H9 (cell line): ENCODE measurements around the gene PSTPIP1. TPM values are rescaled to one million over a fixed set of nuclear protein-coding genes. Genes with fewer than 3 reads are reported as not detected.

Experiments used
- DNase-seq: peaks from one replicate; pipeline ENCODE4 v3.0.0-alpha.2; 2017
- H2AFZ ChIP-seq: one replicate; pipeline ENCODE4 v1.6.1; 2013; ENCODE audit warnings: mild to moderate bottlenecking, low read length, control low read depth, moderate library complexity
- H2AK5ac ChIP-seq: 2 replicates; pipeline ENCODE4 v1.6.1; 2013; ENCODE audit warnings: low read length, control low read depth, mixed read lengths; ENCODE audit not compliant: insufficient read length
- H2BK120ac ChIP-seq: one replicate; pipeline ENCODE4 v1.6.1; 2013; ENCODE audit warnings: low read depth, mild to moderate bottlenecking, low read length, control low read depth, inconsistent platforms; ENCODE audit not compliant: poor library complexity, severe bottlenecking
- H2BK12ac ChIP-seq: 2 replicates; pipeline ENCODE4 v1.6.1; 2013; ENCODE audit warnings: low read length, control low read depth, mixed read lengths, low read depth; ENCODE audit not compliant: insufficient read length
- H2BK15ac ChIP-seq: 2 replicates; pipeline ENCODE4 v1.6.1; 2013; ENCODE audit warnings: low read depth, low read length, control low read depth
- H2BK20ac ChIP-seq: one replicate; pipeline ENCODE4 v1.6.1; 2013; ENCODE audit warnings: low read depth, mild to moderate bottlenecking, low read length, control low read depth, inconsistent platforms; ENCODE audit not compliant: poor library complexity, severe bottlenecking
- H2BK5ac ChIP-seq: 2 replicates; pipeline ENCODE4 v1.6.1; 2013; ENCODE audit warnings: low read length, control low read depth, mixed read lengths; ENCODE audit not compliant: insufficient read length
- H3K14ac ChIP-seq: 2 replicates; pipeline ENCODE4 v1.6.1; 2013; ENCODE audit warnings: low read length, control low read depth; ENCODE audit not compliant: insufficient read depth
- H3K18ac ChIP-seq: 2 replicates; pipeline ENCODE4 v1.6.1; 2013; ENCODE audit warnings: low read depth, mild to moderate bottlenecking, mixed read lengths, low read length, control low read depth; ENCODE audit not compliant: insufficient read length
- H3K23ac ChIP-seq: 2 replicates; pipeline ENCODE4 v1.6.1; 2013; ENCODE audit warnings: low read length, control low read depth, mixed read lengths, low read depth; ENCODE audit not compliant: insufficient read length
- H3K23me2 ChIP-seq: 2 replicates; pipeline ENCODE4 v1.6.1; 2013; ENCODE audit warnings: low read depth, mild to moderate bottlenecking, mixed read lengths, low read length, control low read depth; ENCODE audit not compliant: insufficient read length, poor library complexity, severe bottlenecking
- H3K27ac ChIP-seq: 2 replicates; pipeline ENCODE4 v1.5.1; 2013; ENCODE audit warnings: low read length, control low read depth, mixed read lengths, low read depth; ENCODE audit not compliant: insufficient read length
- H3K27me3 ChIP-seq: 2 replicates; pipeline ENCODE4 v1.6.1; 2013; ENCODE audit warnings: low read length, control low read depth, inconsistent platforms; ENCODE audit not compliant: insufficient read depth
- H3K4ac ChIP-seq: 2 replicates; pipeline ENCODE4 v1.6.1; 2013; ENCODE audit warnings: low read depth, mild to moderate bottlenecking, control low read depth, inconsistent platforms, low read length, moderate library complexity
- H3K4me1 ChIP-seq: 2 replicates; pipeline ENCODE4 v1.6.1; 2013; ENCODE audit warnings: low read length, control low read depth, inconsistent platforms; ENCODE audit not compliant: insufficient read depth
- H3K4me2 ChIP-seq: 2 replicates; pipeline ENCODE4 v1.6.1; 2013; ENCODE audit warnings: low read length, control low read depth, mixed read lengths; ENCODE audit not compliant: insufficient read length, insufficient read depth
- H3K56ac ChIP-seq: 2 replicates; pipeline ENCODE4 v1.6.1; 2013; ENCODE audit warnings: low read depth, mild to moderate bottlenecking, mixed read lengths, low read length, control low read depth; ENCODE audit not compliant: insufficient read length
- H3K79me1 ChIP-seq: 2 replicates; pipeline ENCODE4 v1.6.1; 2013; ENCODE audit warnings: low read depth, mild to moderate bottlenecking, moderate library complexity, low read length, control low read depth, inconsistent platforms; ENCODE audit not compliant: insufficient read depth, poor library complexity, severe bottlenecking
- H3K79me2 ChIP-seq: 2 replicates; pipeline ENCODE4 v1.6.1; 2013; ENCODE audit warnings: low read length, control low read depth, inconsistent platforms; ENCODE audit not compliant: insufficient read depth
- H3K9ac ChIP-seq: 2 replicates; pipeline ENCODE4 v1.6.1; 2013; ENCODE audit warnings: low read length, control low read depth, mixed read lengths; ENCODE audit not compliant: insufficient read length; ENCODE audit errors: extremely low read depth
- H3K9me3 ChIP-seq: one replicate; pipeline ENCODE4 v1.6.1; 2013; ENCODE audit warnings: low read depth, low read length, inconsistent platforms; ENCODE audit not compliant: control insufficient read depth
- H3T11ph ChIP-seq: one replicate; pipeline ENCODE4 v1.6.1; 2013; ENCODE audit warnings: mild to moderate bottlenecking, low read length, control low read depth, inconsistent platforms
- H4K20me1 ChIP-seq: one replicate; pipeline ENCODE4 v1.6.1; 2013; ENCODE audit not compliant: control insufficient read depth, insufficient read length, insufficient read depth
- H4K5ac ChIP-seq: 2 replicates; pipeline ENCODE4 v1.6.1; 2013; ENCODE audit warnings: low read depth, mild to moderate bottlenecking, mixed read lengths, low read length, control low read depth; ENCODE audit not compliant: insufficient read length
- H4K8ac ChIP-seq: replicated peaks from 2 replicates; pipeline ENCODE4 v1.6.1; 2013; ENCODE audit warnings: low read length, control low read depth, mixed read lengths, low read depth; ENCODE audit not compliant: insufficient read length
- H4K91ac ChIP-seq: 2 replicates; pipeline ENCODE4 v1.6.1; 2013; ENCODE audit warnings: low read depth, mild to moderate bottlenecking, moderate library complexity, mixed read lengths, low read length, control low read depth; ENCODE audit not compliant: insufficient read length
- H3K27ac Mint-ChIP-seq, 3 experiments: 2 replicates in 2 of 3; 3 replicates in 1 of 3; pipeline ENCODE4 v1.8.0; 2020 to 2021; ENCODE audit warnings: mixed read lengths in 3 of 3, mild to moderate bottlenecking in 1 of 3, moderate library complexity in 1 of 3
- H3K27me3 Mint-ChIP-seq: 2 replicates; pipeline ENCODE4 v1.8.0; 2021; ENCODE audit warnings: low read depth, mild to moderate bottlenecking, moderate library complexity, mixed read lengths
- H3K36me3 Mint-ChIP-seq, 3 experiments: 2 replicates in 2 of 3; 3 replicates in 1 of 3; pipeline ENCODE4 v1.8.0; 2020 to 2021; ENCODE audit warnings: low read depth in 3 of 3, mixed read lengths in 3 of 3; ENCODE audit not compliant: insufficient read depth in 1 of 3
- H3K4me1 Mint-ChIP-seq, 2 experiments: 2 replicates each; pipeline ENCODE4 v1.8.0; 2020; ENCODE audit warnings: mixed read lengths in 2 of 2
- H3K4me3 Mint-ChIP-seq, 2 experiments: 2 replicates in 1 of 2; 3 replicates in 1 of 2; pipeline ENCODE4 v1.8.0; 2020 to 2021; ENCODE audit warnings: mild to moderate bottlenecking in 2 of 2, mixed read lengths in 2 of 2, moderate library complexity in 1 of 2
- H3K9me3 Mint-ChIP-seq, 2 experiments: 2 replicates in 1 of 2; 3 replicates in 1 of 2; pipeline ENCODE4 v1.8.0; 2020; ENCODE audit warnings: mild to moderate bottlenecking in 2 of 2, mixed read lengths in 2 of 2, moderate library complexity in 1 of 2
- WGBS: extraction: QIAGEN DNeasy Blood & Tissue Kit; methylation state at CpG from one replicate; pipeline ENCODE4 v1.1.7; 2013; ENCODE audit warnings: missing lambda C conversion rate, low lambda C conversion rate, mixed read lengths; ENCODE audit not compliant: insufficient read length; ENCODE audit errors: extremely low coverage; 5-methylcytosine and 5-hydroxymethylcytosine counted together
- total RNA-seq: library from RNA; stranded (reverse); gene quantifications from 2 replicates; pipeline ENCODE4 v1.2.1, GENCODE V29; 2021
- TF ChIP-seq, protein P1 (sequence below): fragments of 200-600 bp; sonication (generic); conservative IDR thresholded peaks from 3 replicates; pipeline ENCODE4 v1.8.0; 2021; ENCODE audit warnings: antibody characterized with exemption, mild to moderate bottlenecking

PSTPIP1 gene
- total RNA-seq, 1 experiment from 2014 or later = 1.8 TPM

GRCh38 chr15:77046704-77047412, 51.9 kb downstream of the PSTPIP1 start:
- Mint-ChIP-seq H3K4me3 (no peak overlapping the region), H3K36me3 (peaks cover 16 to 63% (median 63%) of the 10 kb centered on the region in 3 experiments; a peak in 6 of 7 replicates), H3K9me3 (no peaks in the 10 kb centered on the region), H3K27me3 (no peaks in the 10 kb centered on the region), H3K4me1 (no peaks in the 10 kb centered on the region), H3K27ac (no peak overlapping the region; a peak in 1 of 7 replicates)
- no peak overlapping the region for H4K8ac ChIP-seq
- H3K23ac ChIP-seq = no peak overlapping the region
- H3K14ac ChIP-seq = no peak overlapping the region
- H2BK12ac ChIP-seq = no peak overlapping the region
- no peaks in the 10 kb centered on the region for H3K4me1 ChIP-seq
- TF ChIP-seq, protein P1, sequence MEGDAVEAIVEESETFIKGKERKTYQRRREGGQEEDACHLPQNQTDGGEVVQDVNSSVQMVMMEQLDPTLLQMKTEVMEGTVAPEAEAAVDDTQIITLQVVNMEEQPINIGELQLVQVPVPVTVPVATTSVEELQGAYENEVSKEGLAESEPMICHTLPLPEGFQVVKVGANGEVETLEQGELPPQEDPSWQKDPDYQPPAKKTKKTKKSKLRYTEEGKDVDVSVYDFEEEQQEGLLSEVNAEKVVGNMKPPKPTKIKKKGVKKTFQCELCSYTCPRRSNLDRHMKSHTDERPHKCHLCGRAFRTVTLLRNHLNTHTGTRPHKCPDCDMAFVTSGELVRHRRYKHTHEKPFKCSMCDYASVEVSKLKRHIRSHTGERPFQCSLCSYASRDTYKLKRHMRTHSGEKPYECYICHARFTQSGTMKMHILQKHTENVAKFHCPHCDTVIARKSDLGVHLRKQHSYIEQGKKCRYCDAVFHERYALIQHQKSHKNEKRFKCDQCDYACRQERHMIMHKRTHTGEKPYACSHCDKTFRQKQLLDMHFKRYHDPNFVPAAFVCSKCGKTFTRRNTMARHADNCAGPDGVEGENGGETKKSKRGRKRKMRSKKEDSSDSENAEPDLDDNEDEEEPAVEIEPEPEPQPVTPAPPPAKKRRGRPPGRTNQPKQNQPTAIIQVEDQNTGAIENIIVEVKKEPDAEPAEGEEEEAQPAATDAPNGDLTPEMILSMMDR = no peak
- H3T11ph ChIP-seq = no peak overlapping the region
- no peaks in the 10 kb centered on the region for H3K23me2 ChIP-seq
- no peak overlapping the region for H3K9ac ChIP-seq
- H4K20me1 ChIP-seq = no peaks in the 10 kb centered on the region
- DNase-seq = no peak
- H2BK5ac ChIP-seq = no peak overlapping the region
- no peak overlapping the region for H2BK20ac ChIP-seq
- no peaks in the 10 kb centered on the region for H3K79me1 ChIP-seq
- no peaks in the 10 kb centered on the region for H3K9me3 ChIP-seq
- no peak overlapping the region for H3K56ac ChIP-seq
- H3K4me2 ChIP-seq = no peak overlapping the region
- no peaks in the 10 kb centered on the region for H3K27me3 ChIP-seq
- H4K91ac ChIP-seq = no peak overlapping the region
- no peak overlapping the region for H2BK15ac ChIP-seq
- WGBS = no CpG with 5 or more reads among the region's 7 CpGs
- no peak overlapping the region for H3K4ac ChIP-seq
- no peaks in the 10 kb centered on the region for H3K79me2 ChIP-seq
- H4K5ac ChIP-seq = no peak overlapping the region
- no peak overlapping the region for H2AFZ ChIP-seq
- no peak overlapping the region for H2AK5ac ChIP-seq
- no peak overlapping the region for H3K18ac ChIP-seq
- H3K27ac ChIP-seq = no peak overlapping the region
- H2BK120ac ChIP-seq = no peak overlapping the region
